Endothelial cell of umbilical vein (primary cell): ENCODE measurements around the gene NACAD. TPM values are rescaled to one million over a fixed set of nuclear protein-coding genes. Genes with fewer than 3 reads are reported as not detected.

Source experiments
- BruUV-seq: library from RNA; stranded (reverse); fragments of 400-500 nt; replicated peaks from 2 replicates; lab custom pipeline; 2021; lab: Mats Ljungman, UMichigan
- CTCF ChIA-PET: fragments of 300-600, 350-600 bp; sonication (Branson Sonifier 250); formaldehyde crosslinking; loops from one replicate; lab custom pipeline; 2021; ENCODE audit warnings: antibody characterized with exemption, inconsistent platforms; lab: Charles Lee
- POLR2A ChIA-PET: fragments of 300-600, 350-600 bp; sonication (Branson Sonifier 250); formaldehyde crosslinking; loops from one replicate; lab custom pipeline; 2021; ENCODE audit warnings: antibody characterized with exemption, inconsistent platforms; lab: Charles Lee
- DNase-seq: peaks from one replicate; pipeline ENCODE4 v3.0.0-alpha.2; 2011; ENCODE audit warnings: low read depth, low spot score
- FAIRE-seq: peaks from 2 replicates; lab custom pipeline; 2011; peaks lifted over from hg19 to GRCh38; lab: Jason Lieb, UNC
- H2AFZ ChIP-seq: 2 replicates; pipeline ENCODE4 v1.6.0; 2012; ENCODE audit warnings: low read depth, low read length, control low read depth, inconsistent platforms
- H3K27ac ChIP-seq: 2 replicates; pipeline ENCODE4 v1.5.1; 2011; ENCODE audit warnings: low read depth, mild to moderate bottlenecking, control low read depth, low read length, moderate library complexity; ENCODE audit not compliant: insufficient read depth
- H3K27me3 ChIP-seq, 2 experiments: 2 replicates each; pipeline versions ENCODE4 v1.6.0 to v1.6.1; 2011; ENCODE audit warnings: low read length in 2 of 2, mixed read lengths in 1 of 2; ENCODE audit not compliant: control insufficient read depth in 2 of 2, insufficient read depth in 2 of 2
- H3K36me3 ChIP-seq, 2 experiments: 2 replicates in 1 of 2; 3 replicates in 1 of 2; pipeline ENCODE4 v1.5.1; 2011; ENCODE audit warnings: low read length in 2 of 2, mild to moderate bottlenecking in 1 of 2, moderate library complexity in 1 of 2; ENCODE audit not compliant: control insufficient read depth in 2 of 2, insufficient read depth in 2 of 2; ENCODE audit errors: extremely low read depth in 1 of 2
- H3K4me1 ChIP-seq: 3 replicates; pipeline ENCODE4 v1.5.1; 2011; ENCODE audit warnings: mild to moderate bottlenecking, low read length; ENCODE audit not compliant: control insufficient read depth, insufficient read depth; ENCODE audit errors: extremely low read depth
- H3K4me2 ChIP-seq: 2 replicates; pipeline ENCODE4 v1.6.1; 2011; ENCODE audit warnings: low read length, control low read depth, mixed read lengths; ENCODE audit not compliant: insufficient read depth
- H3K4me3 ChIP-seq, 3 experiments: fragments of 200-600 bp in 1 of 3; sonication (generic), shearing (Covaris generic) in 1 of 3; replicated peaks in 1 of 3; 2 replicates each; pipeline ENCODE4 v1.5.1; 2011 to 2016; ENCODE audit warnings: control low read depth in 3 of 3, low read length in 3 of 3, mild to moderate bottlenecking in 2 of 3, inconsistent platforms in 1 of 3, low read depth in 1 of 3, moderate library complexity in 1 of 3; ENCODE audit not compliant: insufficient read depth in 1 of 3
- H3K79me2 ChIP-seq: 2 replicates; pipeline ENCODE4 v1.6.0; 2012; ENCODE audit warnings: low read length, inconsistent platforms; ENCODE audit not compliant: control insufficient read depth, insufficient read depth
- H3K9ac ChIP-seq: replicated peaks from 2 replicates; pipeline ENCODE3; 2011; ENCODE audit warnings: low read length, control low read depth; ENCODE audit not compliant: insufficient read depth; ENCODE audit errors: extremely low read depth
- H3K9me1 ChIP-seq: replicated peaks from 3 replicates; pipeline ENCODE4 v1.6.0; 2011; ENCODE audit warnings: mild to moderate bottlenecking, low read length; ENCODE audit not compliant: control insufficient read depth, insufficient read depth; ENCODE audit errors: extremely low read depth
- H3K9me3 ChIP-seq: replicated peaks from 2 replicates; pipeline ENCODE4 v1.5.1; 2012; ENCODE audit warnings: low read length, inconsistent platforms; ENCODE audit not compliant: control insufficient read depth, insufficient read depth
- H4K20me1 ChIP-seq: replicated peaks from 2 replicates; pipeline ENCODE3; 2011; ENCODE audit warnings: mild to moderate bottlenecking, low read length; ENCODE audit not compliant: control insufficient read depth, insufficient read depth; ENCODE audit errors: extremely low read depth
- CTCF ChIP-seq, 2 donors: IDR thresholded peaks; 1 replicate in 1 of 2; 2 replicates in 1 of 2; pipeline ENCODE4 v1.5.1; 2011; ENCODE audit warnings: low read length in 2 of 2, mild to moderate bottlenecking in 2 of 2, moderate library complexity in 2 of 2, control low read depth in 1 of 2, inconsistent platforms in 1 of 2, low read depth in 1 of 2; ENCODE audit not compliant: insufficient read depth in 1 of 2; ENCODE audit errors: extremely low read depth in 1 of 2
- EZH2 ChIP-seq: IDR thresholded peaks from 2 replicates; pipeline ENCODE4 v1.6.1; 2012; ENCODE audit warnings: borderline replicate concordance, low read depth, mild to moderate bottlenecking, moderate library complexity, low read length, inconsistent platforms; ENCODE audit not compliant: severe bottlenecking
- FOS ChIP-seq: IDR thresholded peaks from 2 replicates; pipeline ENCODE4 v1.6.1; 2011; ENCODE audit warnings: mild to moderate bottlenecking, low read length, moderate library complexity, borderline replicate concordance; ENCODE audit not compliant: insufficient read depth
- GATA2 ChIP-seq: IDR thresholded peaks from 2 replicates; pipeline ENCODE4 v1.7.0; 2011; ENCODE audit warnings: low read depth, mild to moderate bottlenecking, moderate library complexity, mixed read lengths, low read length; ENCODE audit not compliant: insufficient read length, insufficient read depth
- JUN ChIP-seq: IDR thresholded peaks from 2 replicates; pipeline ENCODE4 v1.6.1; 2011; ENCODE audit warnings: borderline replicate concordance, low read depth; ENCODE audit not compliant: insufficient read length, insufficient read depth
- MAX ChIP-seq: IDR thresholded peaks from 2 replicates; pipeline ENCODE4 v1.6.1; 2011; ENCODE audit not compliant: insufficient read depth, insufficient read length
- MYC ChIP-seq: IDR thresholded peaks from one replicate; pipeline ENCODE4 v1.6.1; 2011; ENCODE audit warnings: mild to moderate bottlenecking, low read depth, low read length
- POLR2A ChIP-seq: IDR thresholded peaks from 2 replicates; pipeline ENCODE4 v1.6.1; 2012; ENCODE audit warnings: low read depth, mild to moderate bottlenecking, control low read depth, low read length
- POLR2AphosphoS5 ChIP-seq: IDR thresholded peaks from 2 replicates; pipeline ENCODE4 v1.6.1; 2012; ENCODE audit warnings: low read depth, mild to moderate bottlenecking, control low read depth, low read length, moderate library complexity; ENCODE audit not compliant: insufficient read depth
- dilution Hi-C: fragments of 300-500 bp; cut with MboI; formaldehyde crosslinking; loops from one replicate; pipeline ENCODE4 v1.15.0; 2019; ENCODE audit warnings: low sequenced_read_pairs; ENCODE audit not compliant: extremely low pct_ligation_motif_present
- intact Hi-C: fragments of 100-400 bp; cut with micrococcal nuclease; formaldehyde crosslinking; loops from one replicate; pipeline ENCODE4 v1.10.0; 2022
- polyA plus RNA-seq, 4 experiments: library from polyadenylated mRNA; depleted of rRNA in 3 of 4; stranded (reverse) in 3 of 4; unstranded in 1 of 4; fragments of >200 nt; gene quantifications; 2 replicates each; pipeline versions ENCODE4 v1.2.1 to v1.2.3, GENCODE V29; 2011 to 2012; ENCODE audit warnings: missing spikeins in 1 of 4
- total RNA-seq: library from RNA; stranded (reverse); gene quantifications from 2 replicates; pipeline ENCODE4 v1.2.3, GENCODE V29; 2021

NACAD gene
- total and polyA plus RNA-seq, 2 donors (not counting 3 experiments of a cell fraction or from before 2014, with no cell fraction given) = 1.4 to 6.6 TPM

- Histone ChIP-seq H4K20me1 (no peaks in the 10 kb centered on the region), H2AFZ (no peak overlapping the region), H3K9ac (no peak overlapping the region), H3K9me1 (no peaks in the 10 kb centered on the region), H3K36me3 (peaks cover 17 to 55% of the 10 kb centered on the region in 2 experiments), H3K27me3 (no peaks in the 10 kb centered on the region), H3K79me2 (peaks cover 40% of the 10 kb centered on the region), H3K4me3 (no peak overlapping the region), H3K4me2 (no peak overlapping the region), H3K27ac (no peak overlapping the region), H3K4me1 (peaks cover 8% of the 10 kb centered on the region), H3K9me3 (no peaks in the 10 kb centered on the region)
- dilution Hi-C loops = no loop called here
- no peak for TF ChIP-seq JUN
- TF ChIP-seq POLR2AphosphoS5 = no peak
- no TSS peak for BruUV-seq
- intact Hi-C loops = no loop called here
- ChIA-PET CTCF (no interaction called here), POLR2A (no interaction called here)
- no peak for DNase-seq
- FAIRE-seq = no peak
These were observed 18.1 kb upstream of the NACAD start for GRCh38 chr7:45106820-45107219.

- POLR2A ChIA-PET = no interaction called here
- no peak overlapping the region for H2AFZ ChIP-seq
- peaks cover 35% of the 10 kb centered on the region for H3K79me2 ChIP-seq
- TF ChIP-seq CTCF (IDR thresholded peaks at IDR 0.05; ENCODE audit: extremely low read depth in 1 of 2, insufficient read depth in 1 of 2, low read depth in 1 of 2, low read length in 2 of 2) = no peak
- TF ChIP-seq MYC = no peak
- TF ChIP-seq JUN = no peak
- TF ChIP-seq POLR2A = no peak
- TF ChIP-seq POLR2AphosphoS5 = no peak
- no peak for TF ChIP-seq GATA2
- TF ChIP-seq FOS = no peak
- TF ChIP-seq EZH2 = no peak
- TF ChIP-seq MAX = no peak
- FAIRE-seq = no peak
- H3K4me2 ChIP-seq = no peak overlapping the region
- no peak overlapping the region for H3K4me3 ChIP-seq
- dilution Hi-C loops = no loop called here
- no peaks in the 10 kb centered on the region for H3K9me1 ChIP-seq
- CTCF ChIA-PET = interaction anchor here (1.2 to 1.4 kb wide), 2 partner anchors 28 to 132 kb away, joined by 3 to 6 read pairs; no protein-coding TSS in a partner anchor
- DNase-seq = no peak
- no peak overlapping the region for H3K27ac ChIP-seq
- no peaks in the 10 kb centered on the region for H3K27me3 ChIP-seq
- no peaks in the 10 kb centered on the region for H3K9me3 ChIP-seq
- no peak overlapping the region for H3K9ac ChIP-seq
- no TSS peak for BruUV-seq
- H3K4me1 ChIP-seq = peaks cover 7% of the 10 kb centered on the region
- no peaks in the 10 kb centered on the region for H4K20me1 ChIP-seq
- H3K36me3 ChIP-seq = peaks cover 17 to 66% of the 10 kb centered on the region in 2 experiments
- intact Hi-C loops = no loop called here
These were observed 16.9 kb upstream of the NACAD start for GRCh38 chr7:45105588-45106188.
